GM12878 (cell line): ENCODE data around the gene EMC1. TPM values are rescaled to one million over a fixed set of nuclear protein-coding genes. Genes with fewer than 3 reads are reported as not detected.

Source experiments
- ATF7 ChIP-seq: fragments of 450-650 bp; IDR thresholded peaks from 2 replicates; pipeline ENCODE4 v1.6.1; 2016; ENCODE audit warnings: low read depth, mild to moderate bottlenecking
- BACH1 ChIP-seq: fragments of 450-650 bp; IDR thresholded peaks from 2 replicates; pipeline ENCODE4 v1.6.1; 2017; ENCODE audit warnings: mild to moderate bottlenecking, borderline replicate concordance
- BCL11A ChIP-seq: IDR thresholded peaks from 2 replicates; pipeline ENCODE4 v1.6.1; 2011; ENCODE audit warnings: low read depth, low read length
- CHD1 ChIP-seq: IDR thresholded peaks from 2 replicates; pipeline ENCODE4 v1.6.1; 2012; ENCODE audit warnings: low read depth, low read length, improper control_type of control experiment
- CHD2 ChIP-seq: IDR thresholded peaks from 2 replicates; pipeline ENCODE4 v1.6.1; 2011; ENCODE audit warnings: low read depth, low read length, improper control_type of control experiment, borderline replicate concordance
- DPF2 ChIP-seq: fragments of 450-650 bp; IDR thresholded peaks from 2 replicates; pipeline ENCODE4 v1.6.1; 2017; ENCODE audit warnings: mild to moderate bottlenecking
- EP300 ChIP-seq, 2 experiments: fragments of 150-350 bp in 1 of 2; IDR thresholded peaks; 2 replicates each; pipeline ENCODE4 v1.6.1; 2011 to 2012; ENCODE audit warnings: low read depth in 2 of 2, low read length in 2 of 2, borderline replicate concordance in 1 of 2, improper control_type of control experiment in 1 of 2, inconsistent platforms in 1 of 2; ENCODE audit not compliant: control insufficient read depth in 1 of 2
- HDGF ChIP-seq: fragments of 450-650 bp; IDR thresholded peaks from 2 replicates; pipeline ENCODE4 v1.6.1; 2016; ENCODE audit warnings: antibody characterized with exemption
- IRF4 ChIP-seq: IDR thresholded peaks from 2 replicates; pipeline ENCODE4 v1.6.1; 2011; ENCODE audit warnings: low read depth, low read length
- JUNB ChIP-seq: IDR thresholded peaks from 2 replicates; pipeline ENCODE4 v1.6.1; 2016; ENCODE audit warnings: antibody characterized with exemption, mild to moderate bottlenecking
- JUND ChIP-seq: IDR thresholded peaks from 2 replicates; pipeline ENCODE4 v1.6.1; 2012; ENCODE audit warnings: low read depth, mild to moderate bottlenecking, low read length, improper control_type of control experiment, moderate library complexity
- MEF2A ChIP-seq: IDR thresholded peaks from 2 replicates; pipeline ENCODE4 v1.6.1; 2011; ENCODE audit warnings: low read depth, mild to moderate bottlenecking, low read length, moderate library complexity; ENCODE audit not compliant: insufficient read depth
- MEF2B ChIP-seq: fragments of 450-650 bp; IDR thresholded peaks from 2 replicates; pipeline ENCODE4 v1.6.1; 2018; ENCODE audit warnings: mild to moderate bottlenecking, moderate library complexity; ENCODE audit not compliant: partially characterized antibody, poor library complexity, severe bottlenecking
- NFIC ChIP-seq: IDR thresholded peaks from 2 replicates; pipeline ENCODE4 v1.6.1; 2012; ENCODE audit warnings: low read depth, mild to moderate bottlenecking, inconsistent platforms, low read length, moderate library complexity
- PML ChIP-seq: IDR thresholded peaks from 2 replicates; pipeline ENCODE4 v1.6.1; 2012; ENCODE audit warnings: low read length, inconsistent platforms
- POU2F2 ChIP-seq: IDR thresholded peaks from 3 replicates; pipeline ENCODE4 v1.6.1; 2011; ENCODE audit warnings: low read depth, mild to moderate bottlenecking, low read length, borderline replicate concordance
- RUNX3 ChIP-seq: IDR thresholded peaks from 2 replicates; pipeline ENCODE4 v1.6.1; 2012; ENCODE audit warnings: low read length, inconsistent platforms
- TBL1XR1 ChIP-seq: IDR thresholded peaks from 2 replicates; pipeline ENCODE4 v1.6.1; 2012; ENCODE audit warnings: low read depth, low read length, improper control_type of control experiment
- TCF12 ChIP-seq: IDR thresholded peaks from 2 replicates; pipeline ENCODE4 v1.6.1; 2011; ENCODE audit warnings: low read depth, mild to moderate bottlenecking, low read length
- WRNIP1 ChIP-seq: IDR thresholded peaks from 2 replicates; pipeline ENCODE4 v1.6.1; 2011; ENCODE audit warnings: low read depth, low read length, improper control_type of control experiment, borderline replicate concordance
- polyA plus RNA-seq, 11 experiments: library from polyadenylated mRNA; depleted of rRNA in 4 of 11; unstranded in 6 of 11; stranded (reverse) in 5 of 11; fragments of >200 nt; fragmentation: Nextera tagmentation in 4 of 11; fragmentation: Illumina TruSeq in 1 of 11; extraction: Ambion mirVana in 4 of 11; extraction: Trizol in 1 of 11; gene quantifications; 1 replicate in 1 of 11; 2 replicates in 10 of 11; pipeline versions ENCODE4 v1.2.1 to v1.2.3, GENCODE V29; 2011 to 2016; ENCODE audit warnings: inconsistent platforms in 2 of 11, missing spikeins in 2 of 11, low read depth in 1 of 11
- total RNA-seq, 4 experiments: library from RNA; depleted of rRNA in 3 of 4; stranded (reverse); fragments of >200 nt in 3 of 4; fragmentation: Illumina TruSeq in 1 of 4; extraction: Trizol in 1 of 4; gene quantifications; 2 replicates each; pipeline versions ENCODE4 v1.2.1 to v1.2.3, GENCODE V29; 2013 to 2021
- TF ChIP-seq, protein P1 (sequence below): fragments of 450-650 bp; IDR thresholded peaks from 2 replicates; pipeline ENCODE4 v1.6.1; 2018; ENCODE audit warnings: borderline replicate concordance, mild to moderate bottlenecking; ENCODE audit not compliant: partially characterized antibody
- TF ChIP-seq, protein P2 (sequence below): fragments of 450-650 bp; IDR thresholded peaks from 2 replicates; pipeline ENCODE4 v1.6.1; 2016; ENCODE audit warnings: mild to moderate bottlenecking, moderate library complexity, borderline replicate concordance

The EMC1 gene
- total and polyA plus RNA-seq, 10 of the 15 experiments (the other 5 are each of a cell fraction or from before 2014, with no cell fraction given): 12.2 to 43.6 (median 20.6) TPM

DNA sequence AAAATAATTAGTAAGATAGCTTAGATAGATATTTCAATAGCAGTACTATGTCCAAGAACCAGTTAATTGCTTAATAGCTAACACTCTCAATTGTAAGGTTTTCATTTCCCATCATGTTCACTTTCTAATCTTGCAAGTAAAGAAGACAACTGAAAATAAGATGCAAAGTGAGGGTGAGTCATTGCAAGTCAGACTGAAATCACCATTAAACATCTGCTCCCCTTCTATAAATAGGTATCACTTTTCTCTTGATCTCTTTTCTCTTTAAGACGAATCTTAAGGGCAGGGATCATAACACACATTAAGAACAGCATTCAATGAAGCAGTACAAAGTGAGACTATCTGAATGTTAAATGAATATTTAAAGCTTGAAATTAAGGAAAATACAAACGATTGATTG, 81.7 kb downstream of the EMC1 start (continued):
- peak; percentile 36; the same call in 1 of the 2 replicates for TF ChIP-seq BACH1
- no peak for TF ChIP-seq WRNIP1
- TF ChIP-seq, protein P1, sequence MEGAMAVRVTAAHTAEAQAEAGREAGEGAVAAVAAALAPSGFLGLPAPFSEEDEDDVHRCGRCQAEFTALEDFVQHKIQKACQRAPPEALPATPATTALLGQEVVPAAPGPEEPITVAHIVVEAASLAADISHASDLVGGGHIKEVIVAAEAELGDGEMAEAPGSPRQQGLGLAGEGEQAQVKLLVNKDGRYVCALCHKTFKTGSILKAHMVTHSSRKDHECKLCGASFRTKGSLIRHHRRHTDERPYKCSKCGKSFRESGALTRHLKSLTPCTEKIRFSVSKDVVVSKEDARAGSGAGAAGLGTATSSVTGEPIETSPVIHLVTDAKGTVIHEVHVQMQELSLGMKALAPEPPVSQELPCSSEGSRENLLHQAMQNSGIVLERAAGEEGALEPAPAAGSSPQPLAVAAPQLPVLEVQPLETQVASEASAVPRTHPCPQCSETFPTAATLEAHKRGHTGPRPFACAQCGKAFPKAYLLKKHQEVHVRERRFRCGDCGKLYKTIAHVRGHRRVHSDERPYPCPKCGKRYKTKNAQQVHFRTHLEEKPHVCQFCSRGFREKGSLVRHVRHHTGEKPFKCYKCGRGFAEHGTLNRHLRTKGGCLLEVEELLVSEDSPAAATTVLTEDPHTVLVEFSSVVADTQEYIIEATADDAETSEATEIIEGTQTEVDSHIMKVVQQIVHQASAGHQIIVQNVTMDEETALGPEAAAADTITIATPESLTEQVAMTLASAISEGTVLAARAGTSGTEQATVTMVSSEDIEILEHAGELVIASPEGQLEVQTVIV: no peak
- peak; percentile 92 for TF ChIP-seq MEF2A
- TF ChIP-seq, protein P2, sequence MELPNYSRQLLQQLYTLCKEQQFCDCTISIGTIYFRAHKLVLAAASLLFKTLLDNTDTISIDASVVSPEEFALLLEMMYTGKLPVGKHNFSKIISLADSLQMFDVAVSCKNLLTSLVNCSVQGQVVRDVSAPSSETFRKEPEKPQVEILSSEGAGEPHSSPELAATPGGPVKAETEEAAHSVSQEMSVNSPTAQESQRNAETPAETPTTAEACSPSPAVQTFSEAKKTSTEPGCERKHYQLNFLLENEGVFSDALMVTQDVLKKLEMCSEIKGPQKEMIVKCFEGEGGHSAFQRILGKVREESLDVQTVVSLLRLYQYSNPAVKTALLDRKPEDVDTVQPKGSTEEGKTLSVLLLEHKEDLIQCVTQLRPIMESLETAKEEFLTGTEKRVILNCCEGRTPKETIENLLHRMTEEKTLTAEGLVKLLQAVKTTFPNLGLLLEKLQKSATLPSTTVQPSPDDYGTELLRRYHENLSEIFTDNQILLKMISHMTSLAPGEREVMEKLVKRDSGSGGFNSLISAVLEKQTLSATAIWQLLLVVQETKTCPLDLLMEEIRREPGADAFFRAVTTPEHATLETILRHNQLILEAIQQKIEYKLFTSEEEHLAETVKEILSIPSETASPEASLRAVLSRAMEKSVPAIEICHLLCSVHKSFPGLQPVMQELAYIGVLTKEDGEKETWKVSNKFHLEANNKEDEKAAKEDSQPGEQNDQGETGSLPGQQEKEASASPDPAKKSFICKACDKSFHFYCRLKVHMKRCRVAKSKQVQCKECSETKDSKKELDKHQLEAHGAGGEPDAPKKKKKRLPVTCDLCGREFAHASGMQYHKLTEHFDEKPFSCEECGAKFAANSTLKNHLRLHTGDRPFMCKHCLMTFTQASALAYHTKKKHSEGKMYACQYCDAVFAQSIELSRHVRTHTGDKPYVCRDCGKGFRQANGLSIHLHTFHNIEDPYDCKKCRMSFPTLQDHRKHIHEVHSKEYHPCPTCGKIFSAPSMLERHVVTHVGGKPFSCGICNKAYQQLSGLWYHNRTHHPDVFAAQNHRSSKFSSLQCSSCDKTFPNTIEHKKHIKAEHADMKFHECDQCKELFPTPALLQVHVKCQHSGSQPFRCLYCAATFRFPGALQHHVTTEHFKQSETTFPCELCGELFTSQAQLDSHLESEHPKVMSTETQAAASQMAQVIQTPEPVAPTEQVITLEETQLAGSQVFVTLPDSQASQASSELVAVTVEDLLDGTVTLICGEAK: peak; percentile 23; the same call in 1 of the 2 replicates
- no peak for TF ChIP-seq CHD2
- TF ChIP-seq DPF2: 0 out of 2 replicates have a peak, but pooled peaks have one; percentile 42
- TF ChIP-seq POU2F2: 0 out of 3 replicates have a peak, but pooled peaks have one; percentile 58
- no peak for TF ChIP-seq CHD1
- TF ChIP-seq EP300 (IDR thresholded peaks at IDR 0.05; ENCODE audit: borderline replicate concordance in 1 of 2, control insufficient read depth in 1 of 2, low read depth in 2 of 2, low read length in 2 of 2): peak in 1 of 2 experiments; percentile 25; a peak in 1 of 4 replicates
- peak; percentile 80 for TF ChIP-seq MEF2B
- peak; percentile 39; the same call in 1 of the 2 replicates for TF ChIP-seq TCF12
- peak; percentile 81 for TF ChIP-seq ATF7
- TF ChIP-seq BCL11A: peak; percentile 22; the same call in 1 of the 2 replicates
- TF ChIP-seq RUNX3: peak; percentile 51; the same call in 1 of the 2 replicates
- peak; percentile 58; the same call in 1 of the 2 replicates for TF ChIP-seq IRF4
- peak; percentile 78 for TF ChIP-seq NFIC
- peak; percentile 57; the same call in 1 of the 2 replicates for TF ChIP-seq JUND
- TF ChIP-seq JUNB: peak; percentile 92
- 0 out of 2 replicates have a peak, but pooled peaks have one; percentile 42 for TF ChIP-seq PML
- TF ChIP-seq TBL1XR1: peak; percentile 63; the same call in 1 of the 2 replicates
- TF ChIP-seq HDGF: no peak
